Measurements from ENCODE around the gene TRPM6.

DNA sequence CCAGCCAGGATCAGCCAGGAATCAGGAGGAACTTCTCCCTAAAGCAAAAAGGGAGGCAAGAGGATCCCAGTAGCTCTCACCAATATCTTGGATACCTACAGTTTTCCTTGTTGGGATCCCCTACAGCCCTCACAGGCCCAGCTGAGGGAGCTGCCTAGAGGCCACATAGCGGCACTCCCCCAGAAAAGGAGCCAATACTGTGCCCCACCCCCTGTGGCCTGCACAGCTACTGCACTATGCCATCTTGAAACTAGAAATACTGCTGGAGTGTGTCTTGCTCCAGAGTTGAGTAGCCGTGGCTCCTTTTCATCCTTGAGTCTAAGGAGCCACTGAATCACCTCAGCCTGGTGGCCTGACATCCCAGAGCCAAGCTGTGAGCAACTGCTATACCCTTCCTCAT lies 22.3 kb upstream of the TRPM6 start:
- TF ChIP-seq CTCF (IDR thresholded peaks at IDR 0.05; ENCODE audit: low read length) (no peak), EZH2 (optimal IDR thresholded peaks at IDR 0.05; ENCODE audit: low read depth, low read length) (no peak), EZH2phosphoT487 (IDR thresholded peaks at IDR 0.05; ENCODE audit: low read length) (no peak)
